Limb (tissue), 2 donors: ENCODE results near the gene LYZL4.

Experiments used
- DNase-seq, 2 donors: peaks; one replicate each; pipeline ENCODE4 v3.0.0-alpha.2; 2016; ENCODE audit errors: extremely low spot score in 2 of 2

The LYZL4 gene

DNA sequence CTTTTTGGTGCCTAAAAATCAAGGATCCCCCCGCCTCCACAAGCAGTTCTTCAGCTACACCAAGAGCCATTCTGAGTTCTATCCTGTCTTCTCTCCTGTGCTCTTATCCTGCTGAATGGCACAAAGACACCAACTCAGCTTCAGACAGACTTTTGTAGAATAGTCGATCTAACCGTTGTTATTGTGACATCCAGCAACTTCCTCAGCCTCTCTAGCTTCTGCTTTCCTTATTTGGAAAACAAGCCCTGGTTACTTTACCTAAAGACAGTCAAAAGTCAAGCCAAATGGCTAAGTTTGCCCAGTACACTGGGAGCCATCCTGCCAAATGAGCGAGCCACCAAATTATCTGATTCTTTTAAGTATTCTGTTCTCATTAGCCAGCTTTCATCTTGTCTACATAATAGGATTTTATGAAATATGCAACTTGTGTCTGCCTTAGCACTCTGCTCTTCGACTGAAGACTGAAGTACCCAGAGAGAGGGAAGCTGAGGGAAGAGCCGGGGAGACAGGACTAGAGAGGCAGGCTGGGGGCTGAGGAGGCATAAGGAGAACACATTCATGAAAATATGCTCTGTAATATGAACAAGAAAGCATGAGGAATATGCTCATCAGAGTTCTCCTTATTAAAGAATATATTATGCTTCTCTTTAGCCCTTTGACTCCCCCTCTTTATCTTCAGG, 35.1 kb downstream of the LYZL4 start:
- no peak for DNase-seq

DNA sequence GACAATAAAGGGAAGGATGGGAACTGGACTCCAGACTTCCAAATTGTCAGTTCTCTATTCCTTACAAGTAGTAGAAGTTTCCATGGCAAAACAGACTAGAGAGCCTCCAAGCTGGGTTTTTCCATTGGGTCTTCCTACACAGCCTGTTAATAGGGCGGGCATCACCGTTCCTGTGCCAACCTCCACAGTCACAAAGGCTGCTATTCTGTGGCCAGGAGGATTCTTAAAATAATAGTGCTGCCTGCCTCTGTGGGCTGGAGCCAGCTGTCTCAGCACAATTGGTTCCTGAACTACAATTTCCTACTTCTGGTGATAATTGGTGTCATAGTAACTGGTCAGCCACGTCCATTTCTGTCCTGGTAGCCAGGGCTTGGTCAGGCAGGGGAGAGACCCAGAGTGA, 38.6 kb downstream of the LYZL4 start:
- no peak for DNase-seq

DNA sequence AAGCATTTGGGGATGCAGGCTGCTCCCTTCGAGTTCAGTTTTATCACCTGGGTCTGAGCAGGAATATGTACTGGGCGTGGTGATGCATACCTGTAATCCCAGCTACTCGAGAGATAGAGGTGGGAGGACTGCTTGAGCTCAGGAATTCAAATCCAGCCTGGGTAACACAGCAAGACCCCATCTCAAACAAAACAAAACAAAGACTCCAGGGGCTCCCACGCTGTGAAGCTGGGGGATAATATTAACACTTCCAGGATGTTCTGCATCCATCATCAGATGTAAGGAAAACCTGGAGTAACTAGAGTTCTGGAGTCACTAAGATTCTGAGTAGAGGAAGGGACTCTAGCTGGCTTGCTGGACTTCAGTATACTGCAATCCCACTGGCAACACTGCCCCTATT, 40.6 kb downstream of the LYZL4 start:
- no peak for DNase-seq

DNA sequence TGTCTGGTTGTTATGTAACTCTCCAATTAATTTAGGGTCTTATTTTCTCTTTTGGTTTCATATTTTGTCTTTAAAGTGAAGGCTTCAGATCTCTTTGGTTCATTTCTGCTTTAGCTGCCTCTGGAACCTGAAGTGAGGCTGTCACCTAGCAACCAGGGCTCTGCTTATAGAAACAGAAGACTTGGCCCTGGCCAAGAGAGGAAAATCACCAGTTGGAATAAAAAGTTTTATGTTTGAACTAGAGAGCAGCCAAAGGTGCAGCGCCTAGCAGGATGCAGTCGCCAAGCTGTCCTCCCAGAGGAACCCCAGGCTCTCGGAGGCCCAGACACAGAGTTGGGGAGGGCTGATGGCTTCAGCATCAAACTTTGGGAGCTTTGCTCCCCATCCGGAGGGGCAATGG, 41.1 kb downstream of the LYZL4 start:
- DNase-seq = peak; percentile 67 to 92

DNA sequence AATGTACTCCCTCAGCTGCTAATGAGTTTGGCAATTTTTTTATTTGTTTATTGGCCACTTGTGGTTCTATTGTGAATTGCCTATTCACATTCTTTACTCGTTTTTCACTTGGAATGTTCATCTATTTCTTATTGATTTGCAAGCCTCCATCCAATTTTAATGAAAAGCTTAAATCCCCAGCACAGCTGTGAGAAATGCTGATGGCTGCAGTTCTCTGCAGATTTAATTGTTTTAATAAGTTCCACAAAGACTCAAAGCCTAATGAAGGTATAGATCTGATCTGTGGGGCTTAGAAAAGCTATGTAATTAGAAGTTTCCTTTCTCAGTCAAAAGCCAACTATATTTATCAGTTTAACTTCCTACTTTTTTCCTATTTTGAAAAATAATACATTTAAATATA, 41.5 kb downstream of the LYZL4 start:
- no peak for DNase-seq

DNA sequence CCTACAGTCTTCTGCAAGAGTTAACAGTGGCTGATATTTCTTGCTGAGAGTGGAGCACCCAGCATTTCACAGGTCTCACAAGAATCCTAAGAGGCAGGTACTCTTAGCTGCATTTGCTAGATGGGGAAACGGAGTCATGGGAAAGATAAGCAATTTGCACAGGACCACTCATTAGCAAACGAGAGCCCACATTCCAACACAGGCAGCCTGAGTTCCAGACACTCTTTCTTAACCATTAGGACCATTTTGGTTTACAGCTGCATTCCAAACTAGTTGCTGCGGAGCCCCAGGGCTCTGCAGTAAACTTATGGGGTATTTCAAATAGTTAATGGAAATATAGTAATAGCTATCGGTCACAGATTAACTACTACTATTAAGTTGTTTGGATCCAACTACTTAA, 42.5 kb downstream of the LYZL4 start:
- DNase-seq = no peak

DNA sequence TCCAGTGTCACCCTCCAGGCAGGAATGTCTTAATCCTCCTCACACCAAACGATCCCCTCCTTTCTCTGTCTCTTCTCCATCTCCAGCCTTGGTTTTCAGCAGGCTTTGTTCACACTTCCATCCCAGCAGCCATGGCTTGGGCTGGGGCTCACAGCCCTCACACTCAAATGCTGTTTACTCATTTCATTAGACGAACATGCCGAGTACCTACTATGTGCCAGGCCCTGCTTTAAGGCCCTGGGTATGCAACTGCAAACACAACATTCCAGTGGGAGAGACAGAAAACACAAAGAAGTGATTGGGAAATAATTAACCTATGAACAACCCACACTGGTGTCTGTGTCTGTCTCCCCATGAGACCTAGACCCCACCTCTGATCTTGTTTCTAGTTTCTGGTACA, 43.9 kb downstream of the LYZL4 start:
- no peak for DNase-seq

DNA sequence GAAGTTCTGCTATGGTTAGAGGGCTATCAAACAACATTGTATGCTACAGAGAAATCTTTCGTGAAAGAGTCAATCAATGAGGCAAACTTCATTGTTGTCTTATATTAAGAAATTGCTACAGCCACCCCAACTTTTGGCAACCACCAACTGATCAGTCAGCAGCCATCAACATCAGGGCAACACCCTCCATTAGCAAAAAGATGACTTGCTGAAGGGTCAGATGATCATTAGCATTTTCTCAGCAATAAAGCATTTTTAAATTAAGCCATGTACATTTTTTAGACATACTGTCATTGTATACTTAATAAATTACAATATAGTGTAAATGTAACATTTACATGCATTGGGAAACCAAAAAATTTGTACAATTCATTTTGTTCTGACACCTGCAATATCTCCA, 53.1 kb downstream of the LYZL4 start:
- DNase-seq = no peak

DNA sequence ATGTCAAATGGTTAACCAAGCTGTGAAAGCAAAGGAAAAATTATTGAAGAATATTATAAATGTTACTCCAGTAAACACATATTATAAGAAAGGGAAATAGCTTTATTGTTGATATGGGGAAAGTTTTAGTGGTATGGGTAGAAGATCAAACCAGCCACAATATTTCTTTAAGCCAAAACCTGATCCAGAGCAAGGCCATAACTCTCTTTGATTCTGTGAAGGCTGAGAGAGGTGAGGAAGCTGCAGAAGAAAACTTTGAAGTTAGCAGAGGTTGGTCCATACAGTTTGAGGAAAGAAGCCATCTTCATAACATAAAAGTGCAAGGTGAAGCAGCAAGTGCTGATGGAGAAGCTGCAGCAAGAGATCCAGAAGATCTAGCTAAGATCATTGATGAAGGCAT, 54.8 kb downstream of the LYZL4 start:
- no peak for DNase-seq

DNA sequence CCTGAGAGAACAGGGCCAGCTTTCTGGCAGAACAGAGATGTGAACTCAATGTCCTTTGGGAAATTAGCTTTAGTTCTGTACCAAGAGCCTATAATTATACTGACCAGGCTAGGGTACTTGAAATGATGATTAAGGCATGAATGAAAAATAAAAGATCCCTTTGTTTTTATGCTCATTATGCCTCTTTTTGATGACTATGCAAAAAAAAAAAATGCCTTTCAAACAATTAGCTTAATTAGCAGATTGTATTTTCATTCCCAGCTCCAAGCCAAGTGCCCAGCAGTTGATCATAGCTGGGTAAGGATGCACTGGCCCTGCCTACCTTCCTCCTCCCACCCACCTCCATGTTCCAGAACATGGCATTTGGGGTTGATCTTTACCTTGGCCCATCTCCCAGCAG, 56.8 kb downstream of the LYZL4 start:
- DNase-seq = no peak

DNA sequence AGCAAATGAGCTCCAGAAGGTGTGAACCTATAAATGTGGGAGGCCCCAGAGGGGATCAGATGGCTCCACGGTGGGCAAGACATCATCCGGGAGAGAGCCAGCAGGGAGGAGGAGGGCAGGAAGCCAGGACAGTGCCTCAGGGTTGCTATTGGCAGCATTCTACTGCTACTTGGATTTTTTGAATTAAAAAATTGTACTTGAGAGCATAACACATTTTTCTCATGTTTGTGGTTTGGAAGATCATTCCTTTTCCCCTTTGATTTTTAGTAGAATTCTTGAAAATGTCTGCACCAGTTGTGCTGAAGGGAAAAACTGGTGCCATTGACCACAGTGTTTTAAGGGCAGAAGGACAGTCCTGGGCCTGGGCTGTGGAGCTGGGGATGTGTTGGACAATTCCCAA, 59.2 kb downstream of the LYZL4 start:
- peak; percentile 23 to 42 for DNase-seq

DNA sequence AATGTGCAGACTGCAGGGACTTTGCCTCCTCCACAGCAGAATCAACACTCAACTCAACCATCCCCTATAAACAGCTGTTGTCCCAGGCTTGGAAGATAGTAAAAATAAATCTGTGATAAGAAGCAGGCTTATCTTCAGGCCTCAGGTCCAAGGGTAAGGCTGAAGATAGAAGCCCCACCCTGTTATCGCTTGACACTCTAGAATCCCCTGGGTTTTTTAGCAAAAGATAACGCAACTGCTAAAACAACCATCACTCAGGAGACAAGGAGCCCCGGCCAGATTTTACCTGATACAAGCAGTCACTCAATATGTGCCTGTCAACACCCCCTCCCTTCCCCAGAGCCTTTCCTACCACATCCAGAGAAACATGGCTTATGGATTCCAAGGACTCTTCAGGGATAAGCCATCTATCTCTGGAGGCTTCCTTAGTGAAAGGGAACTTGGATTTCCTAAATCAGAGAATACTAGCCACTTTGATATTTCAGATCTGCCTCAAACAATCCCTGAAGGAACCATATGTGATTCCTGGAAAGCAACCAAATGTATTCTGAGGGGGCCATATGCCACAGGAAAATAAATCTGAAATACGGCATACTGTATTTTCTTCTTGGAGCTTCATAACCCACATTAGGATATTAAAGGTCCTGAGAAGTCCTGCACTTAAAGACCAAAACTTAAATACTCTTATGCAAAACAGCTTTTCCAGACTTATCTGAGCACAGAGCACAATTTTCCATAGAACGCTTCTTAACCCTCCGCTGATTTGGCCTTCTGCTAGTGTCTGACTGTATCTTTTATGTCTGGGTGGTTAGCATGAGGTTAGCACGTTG, 60.4 kb downstream of the LYZL4 start:
- DNase-seq = no peak

DNA sequence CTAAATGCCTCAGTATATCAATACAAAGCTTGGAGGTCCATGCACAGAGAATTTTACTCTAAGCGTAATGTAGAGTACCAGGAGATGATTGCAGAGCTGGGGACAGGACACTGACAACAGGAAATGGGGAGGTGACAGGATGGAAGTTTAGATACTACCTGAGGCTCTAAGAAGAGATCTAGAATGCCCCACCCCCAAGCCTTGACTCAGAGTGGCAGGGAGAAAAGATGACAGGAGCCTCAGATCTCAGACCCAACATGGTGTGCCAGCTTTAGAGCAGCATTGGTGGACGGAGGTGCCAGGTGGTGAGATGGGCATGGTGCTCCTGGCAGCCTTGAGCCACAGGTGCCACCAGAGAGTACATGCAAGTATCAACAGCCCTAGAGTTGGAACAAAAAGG, 62.5 kb downstream of the LYZL4 start:
- DNase-seq = no peak
